Small intestine (tissue), 7 donors: ENCODE measurements around the gene ALDH3B1. TPM values are rescaled to one million over a fixed set of nuclear protein-coding genes. Genes with fewer than 3 reads are reported as not detected.

Experiments
- DNase-seq, 2 donors: peaks; one replicate each; pipeline versions ENCODE4 v3.0.0 to v3.0.0-alpha.2; 2013
- FAIRE-seq: peaks from 2 replicates; lab custom pipeline; 2012; peaks lifted over from hg19 to GRCh38; lab: Jason Lieb, UNC
- H3K27ac ChIP-seq, 3 donors: one replicate each; pipeline ENCODE4 v1.5.1; 2013; ENCODE audit warnings: low read length in 2 of 3, mild to moderate bottlenecking in 2 of 3, control low read depth in 1 of 3, inconsistent platforms in 1 of 3, low read depth in 1 of 3, moderate library complexity in 1 of 3
- H3K27me3 ChIP-seq, 3 donors: one replicate each; pipeline ENCODE4 v1.6.1; 2013; ENCODE audit warnings: low read length in 3 of 3, inconsistent platforms in 1 of 3; ENCODE audit not compliant: control insufficient read depth in 3 of 3, insufficient read depth in 3 of 3
- H3K36me3 ChIP-seq, 3 donors: one replicate each; pipeline ENCODE4 v1.6.1; 2013; ENCODE audit warnings: low read length in 3 of 3, inconsistent platforms in 1 of 3, low read depth in 1 of 3, mild to moderate bottlenecking in 1 of 3, moderate library complexity in 1 of 3; ENCODE audit not compliant: control insufficient read depth in 3 of 3, insufficient read depth in 2 of 3
- H3K4me1 ChIP-seq, 3 donors: one replicate each; pipeline ENCODE4 v1.6.1; 2013; ENCODE audit warnings: low read length in 2 of 3, inconsistent platforms in 1 of 3, low read depth in 1 of 3, mild to moderate bottlenecking in 1 of 3, moderate library complexity in 1 of 3; ENCODE audit not compliant: control insufficient read depth in 3 of 3, insufficient read depth in 2 of 3
- H3K4me3 ChIP-seq, 3 donors: one replicate each; pipeline ENCODE4 v1.5.1; 2013; ENCODE audit warnings: low read length in 3 of 3, control low read depth in 1 of 3, inconsistent platforms in 1 of 3, low read depth in 1 of 3, mild to moderate bottlenecking in 1 of 3, moderate library complexity in 1 of 3
- H3K9me3 ChIP-seq, 2 donors: one replicate each; pipeline ENCODE4 v1.6.1; 2013; ENCODE audit warnings: low read depth in 1 of 2, low read length in 1 of 2; ENCODE audit not compliant: control insufficient read depth in 2 of 2, insufficient read depth in 1 of 2
- WGBS, 3 donors: extraction: QIAGEN DNeasy Blood & Tissue Kit; methylation state at CpG; one replicate each; pipeline ENCODE4 v1.1.7; 2013; 5-methylcytosine and 5-hydroxymethylcytosine counted together
- polyA plus RNA-seq, 4 donors: library from polyadenylated mRNA; stranded (reverse) in 3 of 4; unstranded in 1 of 4; fragments of 200-250 nt in 3 of 4; fragments of 120-200 nt in 1 of 4; gene quantifications; one replicate each; pipeline versions ENCODE4 v1.2.1 to v1.2.3, GENCODE V29; 2013
- donor health status: healthy with polysubstance abuse.
- donor health status: control.
- donor health status: control.
- donor health status: Bipolar disorder and iron deficiency.
- donor health status: healthy.

ALDH3B1 gene
- polyA plus RNA-seq, 4 donors: 14.4 to 28.1 (median 21.6) TPM

GRCh38 chr11:68028802-68029545 lies 18.8 kb downstream of the ALDH3B1 start:
- peaks cover 0 to 17% (median 0%) of the 10 kb centered on the region in 3 donors for H3K4me1 ChIP-seq
- H3K36me3 ChIP-seq: peaks cover 3 to 64% (median 5%) of the 10 kb centered on the region in 3 donors
- no peak overlapping the region for H3K27ac ChIP-seq
- no peak for DNase-seq
- peaks cover 0 to 5% of the 10 kb centered on the region in 2 donors for H3K9me3 ChIP-seq
- no peak for FAIRE-seq
- no peak overlapping the region for H3K4me3 ChIP-seq
- 84 to 91% (median 91%) methylated on average over 12 of the region's 12 CpGs for WGBS, 3 donors
- H3K27me3 ChIP-seq: no peaks in the 10 kb centered on the region

- Histone ChIP-seq H3K27ac (peak within 1 kb of the TSS; percentile 60 to 81 (median 79)), H3K4me3 (peak within 1 kb of the TSS; percentile 69 to 86 (median 78)), H3K9me3 (peaks cover 0 to under 1% of the 10 kb centered on the region in 2 donors), H3K4me1 (peaks cover 0 to 17% (median 0%) of the 10 kb centered on the region in 3 donors), H3K36me3 (peaks cover 3 to 69% (median 5%) of the 10 kb centered on the region in 3 donors), H3K27me3 (no peaks in the 10 kb centered on the region)
- 0 to 1% (median 1%) methylated on average over 56 of the region's 56 CpGs for WGBS, 3 donors
- FAIRE-seq: peak; percentile 78
- DNase-seq: peak; percentile 99 to 100
Measured at GRCh38 chr11:68030318-68031143, 20.4 kb downstream of the ALDH3B1 start, which contains the start of gene NDUFS8. NDUFS8 (plus strand) TSS chr11:68030681; CDS start chr11:68032152, 1,471 bp downstream.

DNA sequence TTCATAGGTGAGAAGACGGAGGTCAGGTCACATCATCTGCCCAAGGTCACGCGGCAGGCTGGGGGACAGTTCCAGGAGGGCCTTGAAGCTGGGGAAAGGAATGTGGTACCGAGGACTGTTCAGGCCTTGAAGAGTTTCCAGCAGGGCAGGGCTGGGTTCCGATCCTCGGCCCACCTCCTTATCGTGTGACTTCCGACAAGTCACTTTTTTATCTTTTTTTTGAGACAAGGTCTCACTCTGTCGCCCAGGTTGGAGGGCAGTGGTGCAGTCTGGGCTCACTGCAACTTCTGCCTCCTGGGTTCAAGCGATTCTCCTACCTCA lies 21.0 kb downstream of the ALDH3B1 start:
- H3K27ac ChIP-seq: peak overlapping the region; percentile 60 to 81 (median 79)
- H3K36me3 ChIP-seq: peaks cover 3 to 69% (median 5%) of the 10 kb centered on the region in 3 donors
- DNase-seq (no peak), FAIRE-seq (no peak)
- H3K9me3 ChIP-seq: no peaks in the 10 kb centered on the region
- H3K4me3 ChIP-seq: peak overlapping the region; percentile 69 to 86 (median 78)
- WGBS, 3 donors: 8 to 10% (median 8%) methylated on average over 10 of the region's 10 CpGs
- H3K4me1 ChIP-seq: peaks cover 0 to 17% (median 2%) of the 10 kb centered on the region in 3 donors
- H3K27me3 ChIP-seq: no peaks in the 10 kb centered on the region

DNA sequence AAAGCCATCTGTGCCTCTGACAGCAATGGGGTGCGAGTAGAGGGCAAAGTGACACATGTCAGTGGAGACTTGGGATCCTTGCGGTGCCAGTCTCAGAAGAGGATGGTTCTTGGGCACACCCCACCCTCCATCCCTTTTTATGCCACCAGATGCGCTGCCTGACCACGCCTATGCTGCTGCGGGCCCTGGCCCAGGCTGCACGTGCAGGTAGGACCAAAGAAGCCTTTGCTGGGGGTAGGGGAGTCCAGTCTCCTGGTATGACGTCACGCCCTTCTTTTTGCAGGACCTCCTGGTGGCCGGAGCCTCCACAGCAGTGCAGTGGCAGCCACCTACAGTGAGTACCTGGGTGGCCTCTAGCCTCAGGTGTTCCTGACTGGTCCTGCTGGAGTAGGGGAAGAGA lies 21.9 kb downstream of the ALDH3B1 start:
- WGBS, 3 donors: 48 to 67% (median 65%) methylated on average over 7 to 9 of the region's 9 CpGs
- H3K4me1 ChIP-seq: peaks cover 0 to 17% (median 2%) of the 10 kb centered on the region in 3 donors
- H3K27ac ChIP-seq: no peak overlapping the region
- no peak for DNase-seq
- FAIRE-seq: no peak
- no peak overlapping the region for H3K4me3 ChIP-seq
- H3K36me3 ChIP-seq: peaks cover 3 to 70% (median 5%) of the 10 kb centered on the region in 3 donors
- no peaks in the 10 kb centered on the region for H3K9me3 ChIP-seq
- no peaks in the 10 kb centered on the region for H3K27me3 ChIP-seq

DNA sequence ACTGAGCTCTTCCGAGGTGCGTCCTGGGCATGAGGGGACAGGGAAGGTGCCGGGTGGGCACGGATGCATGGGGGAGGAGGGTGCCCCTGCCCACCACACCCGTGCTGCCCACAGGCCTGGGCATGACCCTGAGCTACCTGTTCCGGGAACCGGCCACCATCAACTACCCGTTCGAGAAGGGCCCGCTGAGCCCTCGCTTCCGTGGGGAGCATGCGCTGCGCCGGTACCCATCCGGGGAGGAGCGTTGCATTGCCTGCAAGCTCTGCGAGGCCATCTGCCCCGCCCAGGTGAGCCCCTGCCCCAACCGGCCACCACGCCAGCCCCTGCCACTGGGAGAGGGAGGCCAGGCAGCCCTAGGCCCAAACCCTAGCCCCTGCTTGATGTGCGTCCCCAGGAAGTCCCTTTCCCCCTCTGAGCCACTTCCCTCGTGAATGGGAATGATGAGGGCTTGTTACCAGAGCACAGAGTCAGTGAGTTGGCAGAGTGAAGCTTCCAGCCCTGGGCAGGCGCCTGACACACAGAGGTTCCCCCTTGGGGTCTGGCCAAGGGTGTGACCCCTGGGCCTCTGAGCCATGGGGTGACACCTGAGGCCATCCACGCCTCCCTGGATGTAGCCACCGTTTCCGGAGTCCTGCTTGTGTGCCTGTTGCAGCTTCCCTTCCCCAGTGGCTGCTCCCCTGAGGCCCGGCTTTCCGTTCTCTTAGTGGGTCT lies 23.0 kb downstream of the ALDH3B1 start:
- Histone ChIP-seq H3K4me3 (no peak overlapping the region), H3K4me1 (peaks cover 0 to 22% (median 2%) of the 10 kb centered on the region in 3 donors), H3K36me3 (peaks cover 3 to 64% (median 5%) of the 10 kb centered on the region in 3 donors), H3K9me3 (no peaks in the 10 kb centered on the region), H3K27me3 (no peaks in the 10 kb centered on the region), H3K27ac (no peak overlapping the region)
- 92 to 94% (median 94%) methylated on average over 26 to 29 of the region's 29 CpGs for WGBS, 3 donors
- FAIRE-seq: no peak
- no peak for DNase-seq

GRCh38 chr11:68033708-68034045 lies 23.6 kb downstream of the ALDH3B1 start:
- Histone ChIP-seq H3K4me1 (peaks cover 0 to 27% (median 2%) of the 10 kb centered on the region in 3 donors), H3K36me3 (peaks cover 3 to 67% (median 5%) of the 10 kb centered on the region in 3 donors), H3K27me3 (no peaks in the 10 kb centered on the region), H3K4me3 (no peak overlapping the region), H3K27ac (no peak overlapping the region), H3K9me3 (no peaks in the 10 kb centered on the region)
- FAIRE-seq (no peak), DNase-seq (no peak)
- WGBS, 3 donors: 79 to 92% (median 87%) methylated on average over 12 of the region's 12 CpGs

- Histone ChIP-seq H3K27me3 (no peaks in the 10 kb centered on the region), H3K27ac (no peak overlapping the region), H3K9me3 (no peaks in the 10 kb centered on the region), H3K36me3 (peaks cover 3 to 64% (median 5%) of the 10 kb centered on the region in 3 donors), H3K4me1 (peaks cover 0 to 33% (median 5%) of the 10 kb centered on the region in 3 donors), H3K4me3 (no peak overlapping the region)
- DNase-seq (no peak), FAIRE-seq (no peak)
- WGBS, 3 donors: 88 to 93% (median 91%) methylated on average over 13 of the region's 13 CpGs
Measured at GRCh38 chr11:68035266-68035876, 25.2 kb downstream of the ALDH3B1 start.
